ENCODE measurements around the gene MFF.

GRCh38 chr2:227301523-227301922 lies 23.5 kb upstream of the MFF start:
- TF ChIP-seq POLR2AphosphoS5 (IDR thresholded peaks at IDR 0.05; ENCODE audit: borderline replicate concordance, low read depth, low read length) (no peak), EZH2 (IDR thresholded peaks at IDR 0.05) (no peak), FOXP2 (optimal IDR thresholded peaks at IDR 0.05; ENCODE audit: control extremely low read depth, extremely low read length, insufficient read depth) (no peak)

Measured in SK-N-MC (cell line).